PFSK-1 (cell line): Measurements from ENCODE around the gene MFSD2B.

ENCODE experiments used
- POLR2AphosphoS5 ChIP-seq: IDR thresholded peaks from 2 replicates; pipeline ENCODE4 v1.6.1; 2012; ENCODE audit warnings: low read depth, mild to moderate bottlenecking, control low read depth, low read length, moderate library complexity
- REST ChIP-seq, 2 experiments: IDR thresholded peaks; 2 replicates each; pipeline versions ENCODE4 v1.6.1 to v1.8.0; 2011 to 2012; ENCODE audit warnings: low read depth in 2 of 2, low read length in 2 of 2, control low read depth in 1 of 2, inconsistent platforms in 1 of 2, mild to moderate bottlenecking in 1 of 2, moderate library complexity in 1 of 2; ENCODE audit not compliant: insufficient read depth in 1 of 2
- SIN3A ChIP-seq: IDR thresholded peaks from 2 replicates; pipeline ENCODE4 v1.6.1; 2012; ENCODE audit warnings: mild to moderate bottlenecking, low read length, moderate library complexity, borderline replicate concordance; ENCODE audit not compliant: insufficient read depth
- TAF1 ChIP-seq: IDR thresholded peaks from 2 replicates; pipeline ENCODE4 v1.6.1; 2012; ENCODE audit warnings: low read length, control low read depth, borderline replicate concordance; ENCODE audit not compliant: insufficient read depth

- TF ChIP-seq POLR2AphosphoS5: no peak
- TF ChIP-seq TAF1: no peak
- no peak for TF ChIP-seq REST (IDR thresholded peaks at IDR 0.05; ENCODE audit: insufficient read depth in 1 of 2, low read depth in 2 of 2, low read length in 2 of 2)
- no peak for TF ChIP-seq SIN3A
These were observed 7.8 kb downstream of the MFSD2B start for GRCh38 chr2:24017711-24018110.
